Heart right ventricle (tissue), 16 donors: ENCODE results near the gene ACOX3. TPM values are rescaled to one million over a fixed set of nuclear protein-coding genes. Genes with fewer than 3 reads are reported as not detected.
A peak's percentile ranks its signal among the peaks of the same experiment; 100 is the strongest.

Source experiments
- ATAC-seq, 8 donors: fragments of 200-7000 bp; cut with Tn5 transposase; one replicate each; pipeline ENCODE4 v1.9.1; 2020; ENCODE audit warnings: mild to moderate bottlenecking in 8 of 8, moderate library complexity in 8 of 8, moderate number of reproducible peaks in 1 of 8
- DNase-seq, 2 donors: peaks; one replicate each; pipeline ENCODE4 v3.0.0-alpha.2; 2020
- H3K27ac ChIP-seq, 10 donors: fragments of 200-600 bp; sonication (generic) in 2 of 10; one replicate each; pipeline versions ENCODE4 v1.5.0 to v1.8.0; 2020 to 2022; ENCODE audit warnings: mild to moderate bottlenecking in 3 of 10
- H3K27me3 ChIP-seq, 7 donors: fragments of 200-600 bp; one replicate each; pipeline ENCODE4 v1.8.0; 2021 to 2022; ENCODE audit warnings: mild to moderate bottlenecking in 2 of 7
- H3K36me3 ChIP-seq, 9 donors: fragments of 200-600 bp; sonication (generic) in 1 of 9; one replicate each; pipeline versions ENCODE4 v1.5.0 to v1.8.0; 2020 to 2022; ENCODE audit warnings: mild to moderate bottlenecking in 2 of 9
- H3K4me1 ChIP-seq, 9 donors: fragments of 200-600 bp; sonication (generic) in 1 of 9; one replicate each; pipeline versions ENCODE4 v1.5.0 to v1.8.0; 2020 to 2022; ENCODE audit warnings: mild to moderate bottlenecking in 4 of 9
- H3K4me3 ChIP-seq, 10 donors: fragments of 200-600 bp; sonication (generic) in 2 of 10; one replicate each; pipeline versions ENCODE4 v1.5.0 to v1.8.0; 2020 to 2022; ENCODE audit warnings: mild to moderate bottlenecking in 7 of 10, moderate library complexity in 2 of 10
- H3K9me3 ChIP-seq, 11 donors: fragments of 200-600 bp in 10 of 11; sonication (generic) in 2 of 11; one replicate each; pipeline versions ENCODE4 v1.5.0 to v1.8.0; 2013 to 2022; ENCODE audit warnings: mild to moderate bottlenecking in 2 of 11, control low read depth in 1 of 11, moderate library complexity in 1 of 11
- WGBS, 2 donors: extraction: QIAGEN DNeasy Blood & Tissue Kit; methylation state at CpG; one replicate each; pipeline ENCODE4 v1.1.7; 2013; ENCODE audit warnings: inconsistent platforms in 1 of 2; 5-methylcytosine and 5-hydroxymethylcytosine counted together
- intact Hi-C, 10 donors: fragments of 100-400 bp; cut with DNase I; formaldehyde crosslinking; loops; one replicate each; pipeline versions ENCODE4 v1.11.1 to v1.14.2; 2022
- polyA plus RNA-seq, 2 donors: library from polyadenylated mRNA; stranded (reverse); fragments of 200-250 nt; gene quantifications; one replicate each; pipeline ENCODE4 v1.2.3, GENCODE V29; 2013
- total RNA-seq, 10 donors: library from RNA; stranded (reverse); fragmentation: NEBNext Ultra II Directional in 3 of 10; extraction: Animal tissue kit (Norgen Biotek cat#: 25700) in 3 of 10; gene quantifications; one replicate each; pipeline versions ENCODE4 v1.2.1 to v1.2.4, GENCODE V29; 2021 to 2023
- TF ChIP-seq, protein P1 (sequence below), 9 donors: fragments of 200-600 bp; sonication (generic) in 2 of 9; IDR thresholded peaks; one replicate each; pipeline versions ENCODE4 v1.5.0 to v1.8.0; 2021 to 2022; ENCODE audit warnings: antibody characterized with exemption in 9 of 9, mild to moderate bottlenecking in 5 of 9, moderate library complexity in 1 of 9
- donor health status: Arrhythmogenic right ventricular cardiomyopathy.
- donor health status: ischemic (EF 13 %, LVEDD 7.1; RV severe dilation, severe dysfunction).
- donor health status: healthy with polysubstance abuse.
- donor health status: DM: no; HTN: yes; CAD: no.
- donor health status: DM: no; HTN: no; CAD: no.
- donor health status: ischemic (EF 25% LVEDD 6.9; RV normal size, moderate dysfunction).
- donor health status: ischemic (EF 25% LVEDD 5.7; RV mildly dilated, moderate dysfunction).
- donor health status: healthy.
- donor health status: DM: yes; HTN: yes; CAD: no.
- donor health status: Ischemic cardiomyopathy.
- donor health status: ischemic (EF 35%, LVEDD 5.7; RV mildly dilated, moderate dysfunction).
- donor health status: nonischemic (EF 11% LVEDD 7.7; RV severe dilation, severe dysfunction).
- donor health status: DM: yes; HTN: yes; CAD: no.
- donor health status: PGD.
- donor health status: ischemic (EF 29% LVEDD 5.4; RV normal size, mild dysfunction).
- donor health status: nonischemic (EF 23%, LVEDD 6.1; RV moderate dilation, normal function).

The ACOX3 gene
- total and polyA plus RNA-seq, 12 donors, result 17.9 to 28.9 (median 25.4) TPM

DNA sequence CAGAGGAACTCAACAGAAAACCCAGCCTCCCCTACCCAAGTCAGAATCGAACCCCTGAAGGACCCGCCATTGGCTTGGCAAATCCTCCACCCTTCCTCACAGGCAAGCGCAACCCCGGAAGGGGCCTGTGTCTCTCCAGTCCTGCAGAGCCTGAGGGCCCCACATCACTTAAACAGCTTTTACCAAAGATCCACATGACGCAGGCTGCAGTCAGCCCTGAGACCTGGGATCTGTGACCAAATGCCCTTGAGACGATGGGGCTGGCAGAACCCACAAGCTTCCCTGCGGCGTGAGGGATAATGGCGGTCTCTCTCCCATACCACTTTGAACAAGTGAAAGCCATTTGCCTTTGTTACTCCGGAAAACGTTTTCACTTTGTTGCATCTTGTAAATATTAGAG, 54.9 kb downstream of the ACOX3 start:
- Histone ChIP-seq H3K27ac (peak overlapping the region in 7 of 10 donors; percentile 1 to 60 (median 14)), H3K27me3 (no peaks in the 10 kb centered on the region), H3K9me3 (no peaks in the 10 kb centered on the region), H3K4me3 (no peak overlapping the region), H3K36me3 (peaks cover 0 to 76% (median 13%) of the 10 kb centered on the region in 9 donors), H3K4me1 (peaks cover 0 to 51% (median 24%) of the 10 kb centered on the region in 9 donors)
- 75 to 85% methylated on average over 11 of the region's 11 CpGs for WGBS, 2 donors
- TF ChIP-seq, protein P1, sequence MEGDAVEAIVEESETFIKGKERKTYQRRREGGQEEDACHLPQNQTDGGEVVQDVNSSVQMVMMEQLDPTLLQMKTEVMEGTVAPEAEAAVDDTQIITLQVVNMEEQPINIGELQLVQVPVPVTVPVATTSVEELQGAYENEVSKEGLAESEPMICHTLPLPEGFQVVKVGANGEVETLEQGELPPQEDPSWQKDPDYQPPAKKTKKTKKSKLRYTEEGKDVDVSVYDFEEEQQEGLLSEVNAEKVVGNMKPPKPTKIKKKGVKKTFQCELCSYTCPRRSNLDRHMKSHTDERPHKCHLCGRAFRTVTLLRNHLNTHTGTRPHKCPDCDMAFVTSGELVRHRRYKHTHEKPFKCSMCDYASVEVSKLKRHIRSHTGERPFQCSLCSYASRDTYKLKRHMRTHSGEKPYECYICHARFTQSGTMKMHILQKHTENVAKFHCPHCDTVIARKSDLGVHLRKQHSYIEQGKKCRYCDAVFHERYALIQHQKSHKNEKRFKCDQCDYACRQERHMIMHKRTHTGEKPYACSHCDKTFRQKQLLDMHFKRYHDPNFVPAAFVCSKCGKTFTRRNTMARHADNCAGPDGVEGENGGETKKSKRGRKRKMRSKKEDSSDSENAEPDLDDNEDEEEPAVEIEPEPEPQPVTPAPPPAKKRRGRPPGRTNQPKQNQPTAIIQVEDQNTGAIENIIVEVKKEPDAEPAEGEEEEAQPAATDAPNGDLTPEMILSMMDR (IDR thresholded peaks at IDR 0.05), result no peak
- ATAC-seq (no peak), DNase-seq (no peak)
- intact Hi-C loops, result no loop called here

- TF ChIP-seq, protein P1 (IDR thresholded peaks at IDR 0.05), result no peak
- intact Hi-C loops, result no loop called here
- H3K9me3 ChIP-seq, result no peaks in the 10 kb centered on the region
- H3K27me3 ChIP-seq, result no peaks in the 10 kb centered on the region
- WGBS, 2 donors, result 57 to 72% methylated on average over 9 of the region's 9 CpGs
- no peak for ATAC-seq
- peaks cover 0 to 75% (median 13%) of the 10 kb centered on the region in 9 donors for H3K36me3 ChIP-seq
- H3K27ac ChIP-seq, result peak overlapping the region in 6 of 10 donors; percentile 1 to 60 (median 24)
- H3K4me1 ChIP-seq, result peaks cover 0 to 51% (median 28%) of the 10 kb centered on the region in 9 donors
- DNase-seq, result no peak
- no peak overlapping the region for H3K4me3 ChIP-seq
Observed at GRCh38 chr4:8385106-8385505, 55.4 kb downstream of the ACOX3 start.

GRCh38 chr4:8384397-8385060, 56.0 kb downstream of the ACOX3 start:
- intact Hi-C loops, result no loop called here
- 93 to 95% methylated on average over 26 of the region's 26 CpGs for WGBS, 2 donors
- peak overlapping the region in 5 of 10 donors; percentile 1 to 52 (median 12) for H3K27ac ChIP-seq

DNA sequence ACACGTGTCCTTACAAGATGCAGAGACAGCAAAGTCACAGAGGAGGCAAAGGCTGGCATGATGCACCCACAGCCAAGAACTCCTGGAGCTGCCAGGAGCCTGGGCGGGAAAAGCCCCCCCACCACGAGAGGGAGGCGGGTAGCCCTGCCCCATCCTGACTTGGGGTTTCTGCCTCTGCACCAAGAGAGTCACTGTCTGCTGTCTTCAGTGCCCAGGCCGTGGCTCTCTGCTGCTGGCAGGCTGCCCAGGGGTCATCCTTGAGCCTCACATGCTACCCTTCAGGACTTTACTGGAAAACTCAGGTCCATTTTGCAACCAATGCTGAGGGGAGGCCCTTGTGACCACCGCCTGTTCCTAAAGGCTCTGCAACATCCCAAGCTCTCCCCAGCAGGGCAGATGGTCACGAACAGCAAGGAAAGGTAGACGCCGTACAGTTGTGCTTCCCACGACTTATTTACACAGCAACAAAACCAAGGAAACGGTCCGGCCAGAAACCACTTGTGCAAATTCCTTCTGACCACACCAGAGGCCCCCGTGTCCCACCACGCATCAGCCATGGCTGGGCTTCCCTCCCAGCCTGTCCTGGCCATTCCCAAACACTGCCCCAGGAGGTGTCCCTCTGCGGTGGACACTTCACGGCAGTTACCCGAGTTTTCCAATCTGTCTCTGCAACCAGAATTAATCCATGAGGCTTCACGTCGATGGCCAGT, 56.9 kb downstream of the ACOX3 start:
- Histone ChIP-seq H3K27me3 (no peaks in the 10 kb centered on the region), H3K27ac (peak overlapping the region in 7 of 10 donors; percentile 4 to 52 (median 33)), H3K36me3 (peaks cover 0 to 72% (median 11%) of the 10 kb centered on the region in 9 donors), H3K9me3 (no peaks in the 10 kb centered on the region), H3K4me1 (peaks cover 0 to 54% (median 28%) of the 10 kb centered on the region in 9 donors), H3K4me3 (no peak overlapping the region)
- TF ChIP-seq, protein P1 (IDR thresholded peaks at IDR 0.05), result no peak
- intact Hi-C loops, result no loop called here
- ATAC-seq, result peak in 2 of 8 donors; percentile 14 to 24
- no peak for DNase-seq
- WGBS, 2 donors, result 53 to 60% methylated on average over 19 of the region's 19 CpGs

More at GRCh38 chr4:8384397-8385060, 56.0 kb downstream of the ACOX3 start:
- Histone ChIP-seq H3K27me3 (no peaks in the 10 kb centered on the region), H3K4me3 (no peak overlapping the region), H3K9me3 (no peaks in the 10 kb centered on the region), H3K4me1 (peaks cover 0 to 54% (median 28%) of the 10 kb centered on the region in 9 donors), H3K36me3 (peaks cover 0 to 72% (median 13%) of the 10 kb centered on the region in 9 donors)
- TF ChIP-seq, protein P1 (IDR thresholded peaks at IDR 0.05), result no peak
- ATAC-seq, result no peak
- DNase-seq, result no peak
